ENCODE measurements around the gene NKAIN2.
A peak's percentile ranks its signal among the peaks of the same experiment; 100 is the strongest.

Gene NKAIN2

GRCh38 chr6:124870611-124871459 is 1067.2 kb downstream of the NKAIN2 start:
- DNase-seq = peak; percentile 38

- peak; percentile 6 for DNase-seq
These were observed 1068.8 kb downstream of the NKAIN2 start for GRCh38 chr6:124872361-124873065.

GRCh38 chr6:124873066-124873410 is 1069.4 kb downstream of the NKAIN2 start:
- DNase-seq = no peak
